Measurements from ENCODE around the gene ATP13A4.

The ATP13A4 gene

DNA sequence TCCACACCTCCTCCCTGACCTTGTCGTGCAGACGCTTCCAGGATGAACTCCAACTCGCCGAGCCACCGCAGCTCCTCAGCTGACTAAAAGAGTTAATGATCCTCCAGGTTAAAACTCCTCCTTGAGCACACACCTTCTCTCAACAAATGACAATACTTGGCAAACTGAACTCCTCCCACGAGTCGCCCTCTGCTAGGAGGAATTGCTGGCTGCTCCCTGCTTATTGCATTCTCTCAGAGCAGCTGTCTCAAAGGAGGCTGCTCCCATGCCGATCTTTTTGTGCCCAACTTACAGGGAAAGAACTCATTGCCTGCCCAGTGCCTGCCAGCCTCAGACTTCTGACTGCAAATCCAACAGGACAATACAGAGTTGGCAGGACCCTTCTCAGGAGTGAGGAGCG lies at the start of gene ATP13A4:
Gene ATP13A4 (minus strand): TSS at position 85 of the 400 bp plus-strand sequence. CDS start 96 bp downstream, outside the sequence.
- DNase-seq, result no peak

DNA sequence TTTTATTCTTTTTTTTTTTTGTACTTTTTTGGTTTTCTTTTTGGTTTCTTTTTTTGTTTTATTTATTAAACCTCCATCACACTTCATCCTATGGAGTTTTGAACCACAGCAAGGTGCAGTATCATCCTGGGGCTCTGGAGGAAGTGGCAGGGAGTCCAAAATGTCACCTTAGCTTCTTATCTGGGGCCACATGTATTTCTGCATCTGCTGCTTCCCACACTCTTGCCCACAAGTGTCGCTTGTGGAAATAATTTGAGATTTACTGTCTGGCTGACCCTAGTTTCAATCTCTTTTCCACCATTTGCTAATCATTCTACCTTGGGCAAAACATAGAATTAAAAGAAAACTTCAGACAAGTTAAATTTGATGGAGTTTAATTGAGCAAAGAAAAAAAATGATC lies 44.7 kb upstream of the ATP13A4 start:
- no peak for DNase-seq

DNA sequence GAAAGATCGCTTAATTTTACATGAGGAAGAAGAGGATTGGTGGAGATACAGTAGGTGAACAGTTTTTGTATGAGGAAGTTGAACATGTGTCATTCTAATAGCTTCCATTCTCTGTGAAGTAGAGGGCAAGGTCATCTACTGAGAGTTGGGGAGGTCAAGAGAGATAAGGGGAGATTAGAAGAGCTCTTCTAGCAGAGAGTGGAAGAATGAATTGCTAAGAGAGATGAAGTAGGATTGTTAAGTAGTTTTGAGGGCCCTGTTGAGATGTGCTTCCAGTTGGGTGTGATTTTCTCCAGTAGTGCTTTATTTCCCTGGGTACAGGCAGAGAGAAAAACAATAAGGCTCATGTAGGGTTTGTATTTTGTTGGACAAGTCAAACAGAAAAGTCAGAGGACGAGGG lies 43.5 kb upstream of the ATP13A4 start:
- DNase-seq, result no peak

- DNase-seq, result no peak
Measured at GRCh38 chr3:193595939-193596487, 41.3 kb upstream of the ATP13A4 start.

DNA sequence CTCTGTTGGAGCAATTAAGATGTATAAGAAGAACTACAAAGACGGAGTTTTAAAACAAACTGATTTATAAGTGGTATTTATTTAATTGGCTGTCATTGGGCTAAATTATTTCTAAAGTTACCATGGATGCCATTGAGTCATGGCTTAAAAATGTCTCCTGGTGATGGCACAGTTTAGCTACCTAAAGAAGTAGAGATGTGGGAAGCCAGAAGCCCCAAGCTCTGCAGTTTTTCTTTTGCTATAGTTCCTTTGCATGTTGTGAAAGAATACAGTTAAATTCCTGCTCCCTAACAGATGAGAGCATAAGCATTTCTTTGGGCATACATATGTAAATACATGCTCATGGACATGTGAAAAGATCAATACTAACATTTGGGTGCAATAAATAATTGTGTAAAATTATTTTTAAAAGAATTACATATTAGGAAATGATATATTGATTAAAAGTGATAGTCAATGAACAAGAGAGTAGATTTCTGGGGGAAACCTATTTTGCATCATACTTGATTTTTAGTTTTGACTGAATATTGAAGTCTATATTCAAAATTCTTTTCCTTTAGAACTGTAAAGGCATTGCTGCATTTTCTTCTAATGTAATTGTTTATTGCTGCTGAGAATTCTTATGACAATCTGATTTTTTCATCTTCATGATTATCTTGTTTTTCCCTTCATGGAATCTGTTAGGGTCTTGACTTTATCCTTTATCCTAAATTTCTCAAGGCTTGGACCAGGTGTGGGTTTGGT lies 40.4 kb upstream of the ATP13A4 start:
- no peak for DNase-seq

DNA sequence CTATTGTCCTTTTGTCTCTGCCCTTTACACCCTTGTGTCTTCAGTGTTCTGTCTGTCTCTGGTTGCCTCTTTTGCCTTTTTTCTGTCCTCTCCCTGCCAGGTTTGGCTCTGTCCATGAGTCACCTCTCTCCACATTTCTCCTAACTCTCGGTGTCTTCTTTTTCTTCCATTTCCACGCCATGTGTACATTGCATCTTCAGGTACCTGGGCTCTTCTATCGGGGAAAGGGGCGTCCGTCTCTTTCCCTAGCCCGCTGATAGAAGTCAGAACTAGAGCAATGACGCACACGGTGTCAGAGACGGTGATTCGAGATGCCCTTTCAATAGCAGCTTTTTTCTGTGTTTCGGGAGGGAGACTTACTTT lies 39.0 kb upstream of the ATP13A4 start:
- DNase-seq, result no peak

DNA sequence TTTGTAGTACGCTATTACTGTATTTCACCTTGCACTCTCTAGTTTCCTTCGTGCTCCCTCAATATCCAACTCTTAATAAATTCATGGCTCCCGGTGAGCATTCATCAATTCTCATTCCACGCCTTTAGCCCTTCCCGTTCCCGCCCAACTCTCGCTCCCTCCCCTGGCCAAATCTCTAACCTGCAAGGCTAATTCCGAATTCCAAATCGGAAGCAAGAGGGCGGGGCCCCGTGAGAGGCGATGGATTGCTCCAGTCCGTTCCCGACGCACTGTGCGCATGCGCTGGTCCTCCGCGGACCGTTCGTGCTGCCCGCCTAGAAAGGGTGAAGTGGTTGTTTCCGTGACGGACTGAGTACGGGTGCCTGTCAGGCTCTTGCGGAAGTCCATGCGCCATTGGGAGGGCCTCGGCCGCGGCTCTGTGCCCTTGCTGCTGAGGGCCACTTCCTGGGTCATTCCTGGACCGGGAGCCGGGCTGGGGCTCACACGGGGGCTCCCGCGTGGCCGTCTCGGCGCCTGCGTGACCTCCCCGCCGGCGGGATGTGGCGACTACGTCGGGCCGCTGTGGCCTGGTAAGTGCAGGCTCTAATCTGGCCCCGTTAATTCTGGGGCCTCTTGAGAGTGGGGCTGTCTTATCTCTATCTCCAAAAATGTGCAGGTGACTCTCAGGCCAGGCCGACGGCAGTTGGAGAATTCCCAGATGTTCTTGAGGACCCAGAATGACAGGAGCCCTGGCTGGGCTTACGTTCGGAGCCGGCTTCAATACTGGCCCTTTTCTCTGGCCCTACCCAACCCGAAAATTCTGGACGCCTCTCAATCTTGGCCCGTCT lies 38.4 kb upstream of the ATP13A4 start, which contains the start of gene OPA1:
Gene OPA1 (plus strand): TSS at position 368 of the 827 bp plus-strand sequence. CDS start 170 bp downstream, at position 538.
- peak; percentile 88 for DNase-seq

GRCh38 chr3:193590088-193590856 lies 35.6 kb upstream of the ATP13A4 start:
- DNase-seq, result no peak

- DNase-seq, result no peak
Measured at GRCh38 chr3:193589616-193590015, 34.9 kb upstream of the ATP13A4 start.

DNA sequence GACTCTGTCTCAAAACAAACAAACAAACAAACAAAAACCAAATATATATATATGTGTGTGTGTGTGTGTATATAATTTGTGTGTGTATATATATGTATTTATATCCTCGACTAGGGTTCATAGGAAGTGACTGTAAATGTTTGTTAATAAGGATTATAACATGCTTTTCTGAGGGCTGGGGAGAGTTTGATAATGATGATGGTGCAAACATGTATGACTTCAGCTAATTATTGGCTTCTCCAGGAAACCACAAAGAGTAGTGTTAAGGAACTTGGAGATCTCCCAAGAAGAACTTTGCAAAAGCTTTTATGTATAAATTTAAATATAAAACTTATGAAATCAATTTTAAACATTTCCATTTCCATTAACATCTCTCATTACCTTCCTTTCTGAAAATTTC lies 34.4 kb upstream of the ATP13A4 start:
- DNase-seq, result no peak

DNA sequence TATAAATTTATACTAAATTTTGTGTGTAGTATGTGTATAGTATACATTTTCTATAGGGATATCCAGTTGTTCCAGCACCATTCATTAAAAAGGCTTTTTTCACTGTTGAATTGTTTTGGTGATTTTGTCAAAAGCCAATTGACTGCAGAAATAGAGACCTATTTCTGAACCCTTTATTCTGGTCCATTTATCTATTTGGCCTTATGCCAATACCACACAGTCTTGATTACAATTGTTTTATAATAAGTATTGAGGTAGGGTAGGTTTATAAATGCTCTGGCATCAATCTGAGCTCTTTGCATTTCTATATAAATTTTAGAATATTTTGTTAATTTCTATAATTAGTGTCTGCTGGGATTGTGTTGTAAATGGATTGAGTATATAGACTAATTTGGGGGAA lies 31.8 kb upstream of the ATP13A4 start:
- DNase-seq, result no peak

- DNase-seq, result no peak
Measured at GRCh38 chr3:193585530-193585929, 30.8 kb upstream of the ATP13A4 start.

DNA sequence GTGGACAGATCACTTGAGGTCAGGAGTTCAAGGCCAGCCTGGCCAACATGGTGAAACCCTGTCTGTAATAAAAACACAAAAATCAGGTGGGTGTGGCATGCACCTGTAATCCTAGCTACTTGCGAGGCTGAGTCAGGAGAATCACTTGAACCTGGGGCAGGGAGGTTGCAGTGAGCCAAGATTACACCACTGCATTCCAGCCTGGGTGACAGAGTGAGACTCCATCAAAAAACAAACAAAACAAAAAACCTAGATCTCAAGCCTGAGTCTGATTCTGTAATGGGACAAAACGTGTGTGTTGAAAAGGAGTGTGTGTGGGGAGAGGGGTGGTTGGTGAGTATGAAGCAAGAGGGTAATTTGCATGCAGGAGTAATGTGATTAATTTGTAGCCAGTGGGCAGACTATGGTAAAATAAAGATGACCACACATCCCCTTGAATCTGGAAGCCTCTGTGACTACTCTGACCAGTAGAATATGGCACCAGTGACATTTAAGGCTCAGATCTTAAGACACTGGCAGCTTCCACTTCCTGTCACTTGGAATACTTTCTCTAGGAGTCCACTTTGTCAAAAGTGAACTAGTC lies 19.9 kb upstream of the ATP13A4 start:
- no peak for DNase-seq

GRCh38 chr3:193573403-193574191 lies 18.9 kb upstream of the ATP13A4 start:
- no peak for DNase-seq

DNA sequence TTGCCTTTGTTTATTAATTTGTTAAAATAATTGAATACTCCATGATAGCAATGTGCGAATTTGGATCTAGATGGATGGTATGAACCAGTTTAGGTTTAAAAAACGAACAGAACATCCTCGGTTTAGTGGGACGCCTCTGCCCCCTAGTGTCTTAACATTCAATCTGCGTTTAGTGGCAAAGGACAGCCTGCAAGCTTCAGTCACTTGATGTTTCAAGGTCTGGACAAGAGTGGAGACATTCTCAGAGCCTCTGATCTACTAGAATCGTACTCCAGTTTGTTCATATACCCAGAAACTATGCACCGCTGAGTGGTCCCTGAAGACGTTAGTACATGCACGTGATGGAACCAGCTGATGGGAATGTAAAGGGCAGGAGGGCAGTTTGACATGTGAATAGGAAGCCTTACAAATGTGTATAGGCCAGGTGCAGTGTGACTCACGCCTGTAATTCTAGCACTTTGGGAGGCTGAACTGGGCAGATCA lies 17.8 kb upstream of the ATP13A4 start:
- DNase-seq, result peak; percentile 25

GRCh38 chr3:193569119-193569518 lies 14.4 kb upstream of the ATP13A4 start:
- DNase-seq, result no peak

DNA sequence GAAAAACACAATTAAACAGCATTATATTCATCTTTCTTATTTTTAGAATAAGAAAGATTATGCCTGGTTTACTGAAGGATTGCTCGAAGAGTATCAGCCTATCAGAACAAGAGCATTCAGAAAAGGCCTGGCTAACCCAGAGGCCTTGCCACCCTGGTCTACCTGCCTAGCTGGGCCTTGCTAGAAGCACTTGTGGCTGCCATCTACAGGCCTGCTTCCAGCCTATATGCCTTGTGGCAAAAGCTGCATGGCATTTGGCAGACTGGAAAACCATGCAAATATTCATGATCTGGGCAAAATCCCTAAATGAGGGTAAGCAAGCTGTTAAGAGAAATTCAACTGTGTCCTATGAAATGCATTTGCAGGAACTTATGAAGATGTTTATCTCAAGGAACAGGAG lies 9.3 kb upstream of the ATP13A4 start:
- no peak for DNase-seq

DNA sequence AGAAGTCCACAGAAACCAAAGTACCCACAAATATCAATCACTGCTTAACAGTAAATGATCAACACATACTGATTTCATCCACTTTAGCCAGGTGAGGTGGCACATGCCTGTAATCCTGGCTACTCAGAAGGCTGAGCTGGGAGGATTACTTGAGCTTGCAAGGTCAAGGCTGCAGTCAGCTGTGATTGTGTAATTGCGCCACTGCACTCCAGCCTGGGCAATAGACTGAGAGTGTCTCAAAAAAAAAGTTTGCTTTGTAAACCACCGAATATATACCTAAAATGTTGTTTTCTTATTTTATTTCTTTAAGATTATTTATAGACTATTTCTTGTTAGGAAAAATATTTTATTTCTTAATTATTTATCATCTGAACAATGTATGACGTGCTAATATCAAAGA lies 8.7 kb upstream of the ATP13A4 start:
- DNase-seq, result no peak

DNA sequence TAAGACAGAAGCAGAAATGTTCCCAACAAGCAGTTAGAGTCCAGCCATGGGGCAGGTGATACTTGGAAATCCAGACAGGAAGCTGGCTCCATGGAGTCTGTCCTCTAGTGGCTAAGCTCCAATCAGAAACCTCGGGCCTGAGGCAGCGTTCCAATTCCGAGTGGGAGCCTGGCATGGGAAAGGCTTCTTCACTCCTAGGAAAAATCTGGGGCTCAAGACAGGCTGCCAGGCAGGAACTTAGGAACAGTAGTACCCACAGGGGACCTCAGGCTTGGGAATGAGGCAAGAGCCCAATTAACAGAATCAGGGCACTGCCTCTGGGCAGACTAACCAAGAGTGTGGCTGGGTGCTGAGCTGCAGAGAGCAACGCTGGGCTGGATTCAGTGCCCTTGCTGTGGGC lies 6.2 kb upstream of the ATP13A4 start:
- DNase-seq, result no peak

- DNase-seq, result no peak
Measured at GRCh38 chr3:193560091-193560490, 5.4 kb upstream of the ATP13A4 start.

GRCh38 chr3:193559100-193559499 lies 4.4 kb upstream of the ATP13A4 start:
- no peak for DNase-seq

DNA sequence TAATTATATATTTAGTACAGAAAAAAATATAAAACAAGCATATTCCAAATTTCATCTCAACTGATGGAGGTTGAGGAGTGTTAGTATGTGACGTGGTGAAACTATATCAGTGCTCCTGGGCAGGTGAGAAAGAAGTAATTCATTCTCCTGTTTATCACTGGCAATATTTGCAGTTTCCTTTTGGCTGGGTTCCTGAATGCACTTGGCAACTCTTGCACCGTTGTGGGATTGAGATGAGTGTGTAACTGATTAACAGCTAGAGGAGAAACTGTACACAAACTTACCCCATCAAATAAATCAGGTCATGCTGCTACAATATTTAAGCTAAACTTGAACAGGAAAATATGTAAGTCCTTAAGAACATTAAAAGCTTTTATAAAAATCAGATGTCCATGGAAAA lies 2.1 kb upstream of the ATP13A4 start:
- no peak for DNase-seq
